ENCODE data around the gene MAN1B1.

GRCh38 chr9:137077758-137078693 lies 8.8 kb upstream of the MAN1B1 start:
- TF ChIP-seq, protein P1, sequence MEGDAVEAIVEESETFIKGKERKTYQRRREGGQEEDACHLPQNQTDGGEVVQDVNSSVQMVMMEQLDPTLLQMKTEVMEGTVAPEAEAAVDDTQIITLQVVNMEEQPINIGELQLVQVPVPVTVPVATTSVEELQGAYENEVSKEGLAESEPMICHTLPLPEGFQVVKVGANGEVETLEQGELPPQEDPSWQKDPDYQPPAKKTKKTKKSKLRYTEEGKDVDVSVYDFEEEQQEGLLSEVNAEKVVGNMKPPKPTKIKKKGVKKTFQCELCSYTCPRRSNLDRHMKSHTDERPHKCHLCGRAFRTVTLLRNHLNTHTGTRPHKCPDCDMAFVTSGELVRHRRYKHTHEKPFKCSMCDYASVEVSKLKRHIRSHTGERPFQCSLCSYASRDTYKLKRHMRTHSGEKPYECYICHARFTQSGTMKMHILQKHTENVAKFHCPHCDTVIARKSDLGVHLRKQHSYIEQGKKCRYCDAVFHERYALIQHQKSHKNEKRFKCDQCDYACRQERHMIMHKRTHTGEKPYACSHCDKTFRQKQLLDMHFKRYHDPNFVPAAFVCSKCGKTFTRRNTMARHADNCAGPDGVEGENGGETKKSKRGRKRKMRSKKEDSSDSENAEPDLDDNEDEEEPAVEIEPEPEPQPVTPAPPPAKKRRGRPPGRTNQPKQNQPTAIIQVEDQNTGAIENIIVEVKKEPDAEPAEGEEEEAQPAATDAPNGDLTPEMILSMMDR (IDR thresholded peaks at IDR 0.05) = no peak
- no peak for TF ChIP-seq POLR2A (IDR thresholded peaks at IDR 0.05)
- no peak for TF ChIP-seq POLR2AphosphoS5 (IDR thresholded peaks at IDR 0.05)

All from prostate gland (tissue), 2 donors.